GM21717 (cell line): ENCODE measurements around the gene MSLN.

Source experiments
- ATAC-seq: cut with Tn5 transposase; IDR thresholded peaks from one replicate; pipeline ENCODE4 v1.9.1; 2021; ENCODE audit warnings: mild to moderate bottlenecking, moderate library complexity; ENCODE audit not compliant: unreplicated experiment

MSLN gene

GRCh38 chr16:722835-723633, 37.5 kb upstream of the MSLN start:
- ATAC-seq = no peak

GRCh38 chr16:723695-724094, 36.8 kb upstream of the MSLN start:
- ATAC-seq = no peak

- no peak for ATAC-seq
Measured at GRCh38 chr16:724188-725040, 36.1 kb upstream of the MSLN start.

- ATAC-seq = no peak
Measured at GRCh38 chr16:725041-725376, 35.5 kb upstream of the MSLN start.

GRCh38 chr16:725463-726187, 34.9 kb upstream of the MSLN start:
- no peak for ATAC-seq

- ATAC-seq = no peak
Measured at GRCh38 chr16:726188-726437, 34.4 kb upstream of the MSLN start.

GRCh38 chr16:726438-727290, 33.9 kb upstream of the MSLN start, which contains the start of the genes CCDC78 and HAGHL:
Gene CCDC78, minus strand, starts transcription at chr16:726443. Its CDS starts 76 bp downstream, at chr16:726367.
Gene HAGHL, plus strand, starts transcription at chr16:727106. Its CDS starts 404 bp downstream, at chr16:727510.
- no peak for ATAC-seq

GRCh38 chr16:727291-727977, 33.1 kb upstream of the MSLN start:
- no peak for ATAC-seq

GRCh38 chr16:728131-728889, 32.2 kb upstream of the MSLN start:
- ATAC-seq = no peak

- ATAC-seq = no peak
Measured at GRCh38 chr16:728890-729744, 31.4 kb upstream of the MSLN start.

GRCh38 chr16:729768-730665, 30.5 kb upstream of the MSLN start:
- no peak for ATAC-seq

- no peak for ATAC-seq
Measured at GRCh38 chr16:730666-731509, 29.6 kb upstream of the MSLN start.

- no peak for ATAC-seq
Measured at GRCh38 chr16:732332-732731, 28.2 kb upstream of the MSLN start.

GRCh38 chr16:732936-733335, 27.6 kb upstream of the MSLN start:
- no peak for ATAC-seq

GRCh38 chr16:733382-734207, 26.9 kb upstream of the MSLN start:
- ATAC-seq = no peak
